Right cardiac atrium (tissue), 5 donors: ENCODE results near the gene IDI1. TPM values are rescaled to one million over a fixed set of nuclear protein-coding genes. Genes with fewer than 3 reads are reported as not detected.

Source experiments
- ATAC-seq, 2 donors: fragments of 200-7000 bp; cut with Tn5 transposase; one replicate each; pipeline versions ENCODE4 v1.8.0 to v1.9.1; 2020; ENCODE audit warnings: moderate library complexity in 2 of 2, mild to moderate bottlenecking in 1 of 2
- DNase-seq, 3 donors: peaks; one replicate each; pipeline ENCODE4 v3.0.0-alpha.2; 2020
- H3K27ac ChIP-seq: one replicate; pipeline ENCODE4 v1.5.1; 2013; ENCODE audit warnings: mild to moderate bottlenecking, low read length, control low read depth, moderate library complexity
- H3K27me3 ChIP-seq: one replicate; pipeline ENCODE4 v1.6.1; 2013; ENCODE audit not compliant: control insufficient read depth, insufficient read depth
- H3K4me1 ChIP-seq: one replicate; pipeline ENCODE4 v1.6.1; 2013; ENCODE audit warnings: low read length; ENCODE audit not compliant: control insufficient read depth, insufficient read depth
- H3K4me3 ChIP-seq: one replicate; pipeline ENCODE4 v1.5.1; 2013; ENCODE audit warnings: low read length, control low read depth
- H3K9me3 ChIP-seq: one replicate; pipeline ENCODE4 v1.6.1; 2013; ENCODE audit warnings: low read length; ENCODE audit not compliant: control insufficient read depth
- WGBS: extraction: QIAGEN DNeasy Blood & Tissue Kit; methylation state at CpG from one replicate; pipeline ENCODE4 v1.1.7; 2013; 5-methylcytosine and 5-hydroxymethylcytosine counted together
- intact Hi-C, 4 donors: fragments of 100-400 bp; cut with DNase I; formaldehyde crosslinking; loops; one replicate each; pipeline versions ENCODE4 v1.11.0 to v1.14.0; 2022 to 2023
- long read RNA-seq, 4 donors: library from polyadenylated mRNA; unstranded; transcript quantifications; one replicate each; pipeline ENCODE4 v2.0.0, GENCODE V29; 2020 to 2021
- polyA plus RNA-seq: library from polyadenylated mRNA; stranded (reverse); fragments of 200-250 nt; gene quantifications from one replicate; pipeline ENCODE4 v1.2.3, GENCODE V29; 2013
- total RNA-seq, 4 donors: library from RNA; stranded (reverse); fragmentation: NEBNext Ultra II Directional; extraction: Animal tissue kit (Norgen Biotek cat#: 25700); gene quantifications; one replicate each; pipeline ENCODE4 v1.2.1, GENCODE V29; 2021
- donor health status: healthy with polysubstance abuse.
- donor health status: DM: no; HTN: yes; CAD: no.
- donor health status: DM: no; HTN: no; CAD: no.
- donor health status: DM: no; HTN: yes; CAD: no; lungs with severe emphysema.
- donor health status: DM: yes; HTN: yes; CAD: no.

Gene IDI1
- total RNA-seq (10 to 100 TPM; 14.6 to 30.3 (median 20.0) TPM), polyA plus RNA-seq (26.7 TPM)
- long read RNA-seq, donor 1, transcript IDI1-205 (4 exons, 1,066 nt), result major isoform, 41 of 93 reads
- long read RNA-seq, donor 1, transcript IDI1-201 (5 exons, 2,301 nt), result minor isoform, 37 of 93 reads
- long read RNA-seq, donor 1, partial matches to known transcripts, result 4 of 93 reads
- long read RNA-seq, donor 1, other reads (novel, unspliced or antisense), result 11 of 93 reads
- long read RNA-seq, donor 2, transcript IDI1-201 (5 exons, 2,301 nt), result minor isoform, 8 of 30 reads
- long read RNA-seq, donor 2, transcript IDI1-205 (4 exons, 1,066 nt), result major isoform, 18 of 30 reads
- long read RNA-seq, donor 2, partial matches to known transcripts, result 1 of 30 reads
- long read RNA-seq, donor 2, other reads (novel, unspliced or antisense), result 3 of 30 reads
- long read RNA-seq, donor 3, transcript IDI1-201 (5 exons, 2,301 nt), result major isoform, 172 of 355 reads
- long read RNA-seq, donor 3, transcript IDI1-205 (4 exons, 1,066 nt), result minor isoform, 149 of 355 reads
- long read RNA-seq, donor 3, partial matches to known transcripts, result 29 of 355 reads
- long read RNA-seq, donor 3, other reads (novel, unspliced or antisense), result 5 of 355 reads
- long read RNA-seq, donor 4, transcript IDI1-205 (4 exons, 1,066 nt), result minor isoform, 13 of 33 reads
- long read RNA-seq, donor 4, transcript IDI1-201 (5 exons, 2,301 nt), result major isoform, 15 of 33 reads
- long read RNA-seq, donor 4, partial matches to known transcripts, result 2 of 33 reads
- long read RNA-seq, donor 4, other reads (novel, unspliced or antisense), result 3 of 33 reads

DNA sequence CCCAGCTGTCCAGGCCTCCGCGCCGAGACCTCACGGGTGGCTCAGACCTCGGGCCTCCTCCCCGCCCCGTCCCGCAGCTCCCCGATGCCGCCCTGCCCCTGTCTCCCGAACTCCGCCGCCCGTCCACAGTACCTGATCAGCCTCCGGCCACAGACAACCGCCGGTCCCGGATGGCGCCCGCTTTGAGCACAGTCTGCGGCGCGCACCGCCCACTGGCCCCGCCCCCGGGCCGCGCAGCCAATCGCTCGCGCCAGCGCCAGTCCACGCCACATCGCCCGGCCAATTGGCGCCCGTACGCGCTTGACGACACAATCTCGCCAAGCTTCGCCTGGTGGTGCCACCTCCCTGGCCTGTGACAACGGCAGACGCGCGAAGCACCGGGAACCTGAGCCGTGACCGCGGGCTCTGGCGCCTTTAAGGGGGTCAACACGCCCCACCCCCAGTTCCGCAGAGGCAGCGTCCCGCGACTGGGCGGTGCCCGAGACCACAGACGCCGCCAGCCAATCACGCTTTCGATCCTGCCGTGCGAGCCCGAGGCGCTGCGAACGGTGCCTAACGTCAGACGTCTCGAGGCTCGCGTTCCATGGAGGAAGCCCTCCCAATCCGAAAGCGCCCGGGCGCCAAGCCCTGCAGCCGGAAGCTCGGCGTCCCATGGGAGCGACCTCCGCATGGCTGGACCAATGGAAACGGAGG is at the start of gene IDI1:
Gene IDI1, minus strand, starts transcription at position 388 of the 693 bp plus-strand sequence. Its CDS starts 116 bp downstream, at position 272.
- Histone ChIP-seq H3K27me3 (no peaks in the 10 kb centered on the region), H3K4me1 (peaks cover 7% of the 10 kb centered on the region), H3K4me3 (peak within 1 kb of the TSS; percentile 67), H3K27ac (peak within 1 kb of the TSS; percentile 97), H3K9me3 (no peaks in the 10 kb centered on the region)
- peak; percentile 98 to 99 (median 99) for DNase-seq
- intact Hi-C loops, result no loop called here
- ATAC-seq, result peak; percentile 96 to 97
- under 1% methylated on average over 83 of the region's 83 CpGs for WGBS

GRCh38 chr10:1097436-1097835 is 48.5 kb upstream of the IDI1 start:
- ATAC-seq, result no peak
- DNase-seq, result no peak
- Histone ChIP-seq H3K27me3 (no peaks in the 10 kb centered on the region), H3K4me3 (no peak overlapping the region), H3K4me1 (no peaks in the 10 kb centered on the region), H3K9me3 (no peaks in the 10 kb centered on the region), H3K27ac (no peak overlapping the region)
- 92% methylated on average over 6 of the region's 6 CpGs for WGBS
- intact Hi-C loops, result no loop called here

DNA sequence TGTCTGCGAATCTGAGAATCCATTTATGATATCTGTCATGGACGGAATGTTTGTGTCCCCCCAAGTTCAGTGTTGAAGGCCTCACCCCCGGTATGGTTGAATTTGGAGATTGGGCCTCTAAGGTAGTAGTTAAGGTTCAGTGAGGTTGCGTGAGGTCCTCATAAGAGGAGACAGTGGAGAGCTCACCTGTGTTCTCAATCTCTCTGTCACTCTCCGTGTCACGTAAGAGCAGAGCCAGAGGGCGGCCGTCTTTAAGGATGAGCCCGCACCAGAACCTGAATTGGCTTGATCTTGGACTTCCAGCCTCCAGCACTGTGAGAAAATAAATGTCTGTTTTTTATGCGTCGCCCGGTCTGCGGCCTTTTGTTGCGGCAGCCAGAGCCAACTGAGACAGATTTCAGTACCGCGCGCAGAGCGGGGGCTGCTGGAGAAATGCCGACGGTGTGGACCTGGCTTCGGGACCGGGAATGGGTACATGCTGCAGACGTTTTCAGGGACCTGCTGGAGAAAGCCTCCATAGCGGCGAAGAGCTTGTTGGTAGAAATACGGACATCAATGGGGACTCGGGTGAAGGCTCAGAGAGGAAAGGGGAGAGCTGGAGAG is 47.5 kb upstream of the IDI1 start:
- WGBS, result 95% methylated on average over 27 of the region's 27 CpGs
- no peaks in the 10 kb centered on the region for H3K4me1 ChIP-seq
- DNase-seq (no peak), ATAC-seq (no peak)
- H3K27me3 ChIP-seq, result no peaks in the 10 kb centered on the region
- no peak overlapping the region for H3K27ac ChIP-seq
- intact Hi-C loops, result no loop called here
- no peaks in the 10 kb centered on the region for H3K9me3 ChIP-seq
- no peak overlapping the region for H3K4me3 ChIP-seq

- DNase-seq, result no peak
- no peak overlapping the region for H3K27ac ChIP-seq
- H3K4me1 ChIP-seq, result no peaks in the 10 kb centered on the region
- H3K4me3 ChIP-seq, result no peak overlapping the region
- 84% methylated on average over 12 of the region's 12 CpGs for WGBS
- intact Hi-C loops, result no loop called here
- H3K9me3 ChIP-seq, result no peaks in the 10 kb centered on the region
- no peak for ATAC-seq
- no peaks in the 10 kb centered on the region for H3K27me3 ChIP-seq
Measured at GRCh38 chr10:1095498-1095897, 46.6 kb upstream of the IDI1 start.

GRCh38 chr10:1094112-1095057 is 45.5 kb upstream of the IDI1 start:
- intact Hi-C loops, result no loop called here
- DNase-seq (no peak), ATAC-seq (no peak)
- Histone ChIP-seq H3K27ac (no peak overlapping the region), H3K27me3 (no peaks in the 10 kb centered on the region), H3K4me1 (no peaks in the 10 kb centered on the region), H3K9me3 (no peaks in the 10 kb centered on the region), H3K4me3 (no peak overlapping the region)
- 92% methylated on average over 15 of the region's 15 CpGs for WGBS

DNA sequence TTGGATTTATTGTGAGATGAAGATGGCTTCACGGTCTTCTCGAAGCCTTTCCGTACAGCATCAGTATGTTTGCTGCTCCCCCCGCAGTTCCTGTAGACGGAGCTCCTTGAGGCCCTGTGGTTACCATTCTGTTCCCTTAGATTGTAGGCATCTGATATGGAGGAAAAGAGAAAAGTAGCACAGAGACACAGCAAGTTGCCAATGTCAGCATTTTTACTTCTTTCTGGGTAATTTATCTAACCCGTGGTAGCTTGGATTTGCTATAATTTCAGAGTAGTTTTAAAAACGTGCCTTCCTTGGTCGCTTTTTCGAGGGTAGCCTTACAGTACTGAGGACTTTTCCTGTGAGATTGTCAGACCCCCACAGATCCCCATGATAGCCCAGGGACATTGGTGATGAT is 44.8 kb upstream of the IDI1 start:
- intact Hi-C loops, result no loop called here
- 93% methylated on average over 9 of the region's 9 CpGs for WGBS

GRCh38 chr10:1090696-1091095 is 41.8 kb upstream of the IDI1 start:
- H3K4me1 ChIP-seq, result no peaks in the 10 kb centered on the region
- no peaks in the 10 kb centered on the region for H3K9me3 ChIP-seq
- WGBS, result 96% methylated on average over 14 of the region's 14 CpGs
- H3K27me3 ChIP-seq, result no peaks in the 10 kb centered on the region
- intact Hi-C loops, result no loop called here
- no peak overlapping the region for H3K4me3 ChIP-seq
- ATAC-seq, result no peak
- no peak for DNase-seq
- H3K27ac ChIP-seq, result no peak overlapping the region

More for the DNA sequence above, 44.8 kb upstream of the IDI1 start:
- Histone ChIP-seq H3K27ac (no peak overlapping the region), H3K27me3 (no peaks in the 10 kb centered on the region), H3K4me3 (no peak overlapping the region), H3K4me1 (no peaks in the 10 kb centered on the region), H3K9me3 (no peaks in the 10 kb centered on the region)
- ATAC-seq (no peak), DNase-seq (no peak)

DNA sequence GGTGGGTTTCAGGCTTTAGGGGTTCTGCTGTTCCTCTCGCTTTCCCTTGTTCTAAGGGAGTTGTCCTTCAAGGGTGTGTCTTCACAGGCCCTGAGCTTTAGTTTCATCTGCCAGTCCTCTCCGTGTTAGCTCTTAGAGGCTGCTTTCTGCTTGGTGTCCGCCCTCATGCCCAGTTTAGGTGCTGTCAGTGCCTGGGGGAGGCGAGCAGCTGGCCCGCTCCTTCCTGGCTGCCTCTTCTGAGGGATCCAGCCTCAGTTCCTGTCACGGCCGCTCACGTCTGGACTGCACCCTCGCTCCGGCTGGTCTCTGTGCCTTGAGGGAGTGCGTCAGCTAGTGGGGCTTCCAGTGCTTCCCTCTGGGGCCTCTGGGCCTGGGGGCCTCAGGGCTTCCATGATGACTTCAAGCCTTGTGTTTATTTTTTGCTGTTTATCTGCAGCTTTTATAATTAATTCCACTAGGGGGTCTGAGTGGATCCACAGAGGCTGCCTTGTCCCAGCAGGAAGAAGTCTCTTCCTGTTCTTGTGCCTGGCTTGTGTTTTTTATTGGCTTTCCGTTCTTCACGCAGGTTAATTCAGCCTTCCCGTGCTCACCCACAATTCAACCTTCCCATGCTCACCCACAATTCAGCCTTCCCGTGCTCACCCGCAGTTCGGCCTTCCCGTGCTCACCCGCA is 40.2 kb upstream of the IDI1 start:
- Histone ChIP-seq H3K9me3 (no peaks in the 10 kb centered on the region), H3K4me1 (no peaks in the 10 kb centered on the region), H3K4me3 (no peak overlapping the region), H3K27me3 (no peaks in the 10 kb centered on the region), H3K27ac (no peak overlapping the region)
- intact Hi-C loops, result no loop called here
- 72% methylated on average over 19 of the region's 19 CpGs for WGBS
- peak in 1 of 2 donors; percentile 56 for ATAC-seq
- no peak for DNase-seq

- Histone ChIP-seq H3K4me3 (no peak overlapping the region), H3K4me1 (no peaks in the 10 kb centered on the region), H3K9me3 (no peaks in the 10 kb centered on the region), H3K27ac (no peak overlapping the region), H3K27me3 (no peaks in the 10 kb centered on the region)
- intact Hi-C loops, result no loop called here
- WGBS, result 90% methylated on average over 13 of the region's 13 CpGs
- ATAC-seq (no peak), DNase-seq (no peak)
Measured at GRCh38 chr10:1086787-1087186, 37.9 kb upstream of the IDI1 start.
